Left lung (tissue), 10 donors: ENCODE measurements around the gene SUFU. TPM values are rescaled to one million over a fixed set of nuclear protein-coding genes. Genes with fewer than 3 reads are reported as not detected.

Experiments
- ATAC-seq: fragments of 200-7000 bp; cut with Tn5 transposase; one replicate; pipeline ENCODE4 v1.9.1; 2020; ENCODE audit warnings: moderate library complexity
- DNase-seq, 4 donors: peaks; one replicate each; pipeline ENCODE4 v3.0.0-alpha.2; 2013 to 2020
- H3K27ac ChIP-seq, 2 donors: fragments of 200-600 bp; sonication (generic) in 1 of 2; one replicate each; pipeline versions ENCODE4 v1.5.0 to v1.8.0; 2020 to 2021
- H3K27me3 ChIP-seq, 2 donors: fragments of 200-600 bp; sonication (generic) in 1 of 2; one replicate each; pipeline versions ENCODE4 v1.5.0 to v1.8.0; 2020 to 2021
- H3K36me3 ChIP-seq, 2 donors: fragments of 200-600 bp; sonication (generic) in 1 of 2; one replicate each; pipeline versions ENCODE4 v1.5.0 to v1.8.0; 2020 to 2021
- H3K4me1 ChIP-seq, 2 donors: fragments of 200-600 bp; one replicate each; pipeline ENCODE4 v1.8.0; 2021
- H3K4me3 ChIP-seq, 2 donors: fragments of 200-600 bp; sonication (generic) in 1 of 2; one replicate each; pipeline versions ENCODE4 v1.5.0 to v1.8.0; 2020 to 2021; ENCODE audit warnings: mild to moderate bottlenecking in 1 of 2
- H3K9me3 ChIP-seq, 2 donors: fragments of 200-600 bp; sonication (generic) in 1 of 2; one replicate each; pipeline versions ENCODE4 v1.5.0 to v1.8.0; 2020 to 2021
- intact Hi-C, 2 donors: fragments of 100-400 bp; cut with DNase I; formaldehyde crosslinking; loops; one replicate each; pipeline versions ENCODE4 v1.11.2 to v1.14.2; 2022
- polyA plus RNA-seq, 6 donors: library from polyadenylated mRNA; unstranded; fragments of 120-200 nt; gene quantifications; one replicate each; pipeline ENCODE4 v1.2.1, GENCODE V29; 2013; ENCODE audit not compliant: insufficient read length in 6 of 6
- total RNA-seq, 2 donors: library from RNA; stranded (reverse); fragmentation: NEBNext Ultra II Directional; extraction: Animal tissue kit (Norgen Biotek cat#: 25700); gene quantifications; one replicate each; pipeline ENCODE4 v1.2.1, GENCODE V29; 2021
- TF ChIP-seq, protein P1 (sequence below), 2 donors: fragments of 200-600 bp; sonication (generic) in 1 of 2; IDR thresholded peaks; one replicate each; pipeline versions ENCODE4 v1.5.0 to v1.8.0; 2021; ENCODE audit warnings: antibody characterized with exemption in 2 of 2
- donor health status: DM: no; HTN: yes; CAD: no.
- donor health status: DM: no; HTN: no; CAD: no.

Gene SUFU
- total and polyA plus RNA-seq, 8 donors, result 13.4 to 30.7 (median 27.7) TPM

GRCh38 chr10:102511583-102512274 lies 8.0 kb downstream of the SUFU start:
- no peak overlapping the region for H3K4me3 ChIP-seq
- intact Hi-C loops, result no loop called here
- peak overlapping the region in 1 of 2 donors; percentile 45 for H3K27ac ChIP-seq
- H3K27me3 ChIP-seq, result no peaks in the 10 kb centered on the region
- no peaks in the 10 kb centered on the region for H3K9me3 ChIP-seq
- peaks cover 0 to 58% of the 10 kb centered on the region in 2 donors for H3K36me3 ChIP-seq
- H3K4me1 ChIP-seq, result peaks cover 17 to 41% of the 10 kb centered on the region in 2 donors
- peak; percentile 37 for ATAC-seq
- TF ChIP-seq, protein P1, sequence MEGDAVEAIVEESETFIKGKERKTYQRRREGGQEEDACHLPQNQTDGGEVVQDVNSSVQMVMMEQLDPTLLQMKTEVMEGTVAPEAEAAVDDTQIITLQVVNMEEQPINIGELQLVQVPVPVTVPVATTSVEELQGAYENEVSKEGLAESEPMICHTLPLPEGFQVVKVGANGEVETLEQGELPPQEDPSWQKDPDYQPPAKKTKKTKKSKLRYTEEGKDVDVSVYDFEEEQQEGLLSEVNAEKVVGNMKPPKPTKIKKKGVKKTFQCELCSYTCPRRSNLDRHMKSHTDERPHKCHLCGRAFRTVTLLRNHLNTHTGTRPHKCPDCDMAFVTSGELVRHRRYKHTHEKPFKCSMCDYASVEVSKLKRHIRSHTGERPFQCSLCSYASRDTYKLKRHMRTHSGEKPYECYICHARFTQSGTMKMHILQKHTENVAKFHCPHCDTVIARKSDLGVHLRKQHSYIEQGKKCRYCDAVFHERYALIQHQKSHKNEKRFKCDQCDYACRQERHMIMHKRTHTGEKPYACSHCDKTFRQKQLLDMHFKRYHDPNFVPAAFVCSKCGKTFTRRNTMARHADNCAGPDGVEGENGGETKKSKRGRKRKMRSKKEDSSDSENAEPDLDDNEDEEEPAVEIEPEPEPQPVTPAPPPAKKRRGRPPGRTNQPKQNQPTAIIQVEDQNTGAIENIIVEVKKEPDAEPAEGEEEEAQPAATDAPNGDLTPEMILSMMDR (IDR thresholded peaks at IDR 0.05), result no peak
- DNase-seq, result no peak

- Histone ChIP-seq H3K9me3 (no peaks in the 10 kb centered on the region), H3K4me3 (no peak overlapping the region), H3K27me3 (no peaks in the 10 kb centered on the region), H3K36me3 (peaks cover 0 to 54% of the 10 kb centered on the region in 2 donors), H3K4me1 (peaks cover 3 to 15% of the 10 kb centered on the region in 2 donors), H3K27ac (no peak overlapping the region)
- DNase-seq, result no peak
- intact Hi-C loops, result no loop called here
- no peak for ATAC-seq
- TF ChIP-seq, protein P1 (IDR thresholded peaks at IDR 0.05), result no peak
Observed at GRCh38 chr10:102514487-102515311, 10.9 kb downstream of the SUFU start.

DNA sequence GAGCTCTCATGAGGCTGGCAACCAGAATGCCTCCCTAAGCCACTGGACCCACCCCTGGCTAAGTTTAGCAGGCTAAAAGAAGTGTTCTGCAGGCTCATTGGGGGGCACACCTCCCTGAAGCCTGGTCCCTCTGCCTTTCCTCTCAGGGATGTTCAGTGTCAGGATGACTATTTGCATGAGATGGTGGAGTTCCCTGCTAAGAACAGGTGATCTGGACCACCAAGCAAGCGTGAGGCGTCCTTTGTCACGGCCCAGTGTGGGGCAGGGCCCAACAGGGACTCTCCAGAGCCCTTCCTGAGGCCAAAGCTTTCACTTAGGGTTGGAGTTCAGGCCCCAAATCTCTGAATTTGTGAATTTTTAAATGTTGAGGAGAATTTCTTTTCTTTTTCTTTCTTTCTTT lies 12.0 kb downstream of the SUFU start:
- Histone ChIP-seq H3K27me3 (no peaks in the 10 kb centered on the region), H3K4me1 (peaks cover 0 to 10% of the 10 kb centered on the region in 2 donors), H3K27ac (no peak overlapping the region), H3K4me3 (no peak overlapping the region), H3K36me3 (peaks cover 0 to 43% of the 10 kb centered on the region in 2 donors), H3K9me3 (no peaks in the 10 kb centered on the region)
- intact Hi-C loops, result no loop called here
- DNase-seq (no peak), ATAC-seq (no peak)
- TF ChIP-seq, protein P1 (IDR thresholded peaks at IDR 0.05), result no peak

GRCh38 chr10:102517553-102517952 lies 13.8 kb downstream of the SUFU start:
- Histone ChIP-seq H3K4me3 (no peak overlapping the region), H3K9me3 (no peaks in the 10 kb centered on the region), H3K4me1 (no peaks in the 10 kb centered on the region), H3K36me3 (peaks cover 0 to 32% of the 10 kb centered on the region in 2 donors), H3K27ac (no peak overlapping the region), H3K27me3 (no peaks in the 10 kb centered on the region)
- intact Hi-C loops, result no loop called here
- TF ChIP-seq, protein P1 (IDR thresholded peaks at IDR 0.05), result no peak
- ATAC-seq (no peak), DNase-seq (no peak)

GRCh38 chr10:102519246-102519825 lies 15.6 kb downstream of the SUFU start:
- TF ChIP-seq, protein P1 (IDR thresholded peaks at IDR 0.05), result no peak
- no peak overlapping the region for H3K27ac ChIP-seq
- H3K36me3 ChIP-seq, result peaks cover 0 to 29% of the 10 kb centered on the region in 2 donors
- H3K4me1 ChIP-seq, result no peaks in the 10 kb centered on the region
- no peak for DNase-seq
- H3K4me3 ChIP-seq, result no peak overlapping the region
- no peaks in the 10 kb centered on the region for H3K27me3 ChIP-seq
- H3K9me3 ChIP-seq, result no peaks in the 10 kb centered on the region
- no peak for ATAC-seq
- intact Hi-C loops, result no loop called here
